UCSD-AML1 (cell line): ENCODE results near the gene NPHP4.

ENCODE experiments used
- DNase-seq: peaks from one replicate; lab custom pipeline; 2025; ENCODE audit not compliant: unreplicated experiment; lab: John Stamatoyannopoulos, UW

NPHP4 gene

GRCh38 chr1:5951846-5952410 is 40.3 kb downstream of the NPHP4 start:
- no peak for DNase-seq

- no peak for DNase-seq
These were observed 41.0 kb downstream of the NPHP4 start for GRCh38 chr1:5950994-5951785.

GRCh38 chr1:5950201-5950895 is 41.9 kb downstream of the NPHP4 start:
- no peak for DNase-seq

GRCh38 chr1:5949761-5950100 is 42.5 kb downstream of the NPHP4 start:
- DNase-seq = no peak

- no peak for DNase-seq
These were observed 43.0 kb downstream of the NPHP4 start for GRCh38 chr1:5949085-5949760.

GRCh38 chr1:5948681-5949005 is 43.6 kb downstream of the NPHP4 start:
- no peak for DNase-seq

GRCh38 chr1:5947978-5948680 is 44.1 kb downstream of the NPHP4 start:
- DNase-seq = no peak

- DNase-seq = no peak
These were observed 45.0 kb downstream of the NPHP4 start for GRCh38 chr1:5947071-5947821.

GRCh38 chr1:5945445-5945844 is 46.8 kb downstream of the NPHP4 start:
- DNase-seq = no peak

- DNase-seq = no peak
These were observed 47.4 kb downstream of the NPHP4 start for GRCh38 chr1:5944843-5945167.

GRCh38 chr1:5944154-5944842 is 47.9 kb downstream of the NPHP4 start:
- DNase-seq = no peak

- no peak for DNase-seq
These were observed 48.7 kb downstream of the NPHP4 start for GRCh38 chr1:5943343-5944124.

- DNase-seq = no peak
These were observed 50.6 kb downstream of the NPHP4 start for GRCh38 chr1:5941671-5942070.

- DNase-seq = no peak
These were observed 51.4 kb downstream of the NPHP4 start for GRCh38 chr1:5940723-5941407.

- no peak for DNase-seq
These were observed 52.7 kb downstream of the NPHP4 start for GRCh38 chr1:5939271-5940170.

- no peak for DNase-seq
These were observed 54.1 kb downstream of the NPHP4 start for GRCh38 chr1:5938101-5938646.

- no peak for DNase-seq
These were observed 54.8 kb downstream of the NPHP4 start for GRCh38 chr1:5937373-5937857.
